WTC11 (cell line): Measurements from ENCODE around the gene SDCCAG8.

Experiments
- ELF4 ChIP-seq: sonication (generic); formaldehyde crosslinking; IDR thresholded peaks from 2 replicates; pipeline ENCODE4 v1.8.1; 2022; ENCODE audit warnings: low read depth, mild to moderate bottlenecking, moderate library complexity, missing genetic modification reagents
- TF ChIP-seq, protein P1 (sequence below): sonication (generic); formaldehyde crosslinking; IDR thresholded peaks from 2 replicates; pipeline ENCODE4 v1.8.1; 2023; ENCODE audit warnings: mild to moderate bottlenecking, moderate library complexity, missing genetic modification reagents
- TF ChIP-seq, protein P2 (sequence below): fragments of 200-600 bp; IDR thresholded peaks from 2 replicates; pipeline ENCODE4 v1.8.0; 2022; ENCODE audit warnings: antibody characterized with exemption

- TF ChIP-seq ELF4 (CRISPR knock-in tag): no peak
- TF ChIP-seq, protein P1, sequence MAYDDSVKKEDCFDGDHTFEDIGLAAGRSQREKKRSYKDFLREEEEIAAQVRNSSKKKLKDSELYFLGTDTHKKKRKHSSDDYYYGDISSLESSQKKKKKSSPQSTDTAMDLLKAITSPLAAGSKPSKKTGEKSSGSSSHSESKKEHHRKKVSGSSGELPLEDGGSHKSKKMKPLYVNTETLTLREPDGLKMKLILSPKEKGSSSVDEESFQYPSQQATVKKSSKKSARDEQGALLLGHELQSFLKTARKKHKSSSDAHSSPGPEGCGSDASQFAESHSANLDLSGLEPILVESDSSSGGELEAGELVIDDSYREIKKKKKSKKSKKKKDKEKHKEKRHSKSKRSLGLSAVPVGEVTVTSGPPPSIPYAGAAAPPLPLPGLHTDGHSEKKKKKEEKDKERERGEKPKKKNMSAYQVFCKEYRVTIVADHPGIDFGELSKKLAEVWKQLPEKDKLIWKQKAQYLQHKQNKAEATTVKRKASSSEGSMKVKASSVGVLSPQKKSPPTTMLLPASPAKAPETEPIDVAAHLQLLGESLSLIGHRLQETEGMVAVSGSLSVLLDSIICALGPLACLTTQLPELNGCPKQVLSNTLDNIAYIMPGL (CRISPR knock-in tag): no peak
- TF ChIP-seq, protein P2, sequence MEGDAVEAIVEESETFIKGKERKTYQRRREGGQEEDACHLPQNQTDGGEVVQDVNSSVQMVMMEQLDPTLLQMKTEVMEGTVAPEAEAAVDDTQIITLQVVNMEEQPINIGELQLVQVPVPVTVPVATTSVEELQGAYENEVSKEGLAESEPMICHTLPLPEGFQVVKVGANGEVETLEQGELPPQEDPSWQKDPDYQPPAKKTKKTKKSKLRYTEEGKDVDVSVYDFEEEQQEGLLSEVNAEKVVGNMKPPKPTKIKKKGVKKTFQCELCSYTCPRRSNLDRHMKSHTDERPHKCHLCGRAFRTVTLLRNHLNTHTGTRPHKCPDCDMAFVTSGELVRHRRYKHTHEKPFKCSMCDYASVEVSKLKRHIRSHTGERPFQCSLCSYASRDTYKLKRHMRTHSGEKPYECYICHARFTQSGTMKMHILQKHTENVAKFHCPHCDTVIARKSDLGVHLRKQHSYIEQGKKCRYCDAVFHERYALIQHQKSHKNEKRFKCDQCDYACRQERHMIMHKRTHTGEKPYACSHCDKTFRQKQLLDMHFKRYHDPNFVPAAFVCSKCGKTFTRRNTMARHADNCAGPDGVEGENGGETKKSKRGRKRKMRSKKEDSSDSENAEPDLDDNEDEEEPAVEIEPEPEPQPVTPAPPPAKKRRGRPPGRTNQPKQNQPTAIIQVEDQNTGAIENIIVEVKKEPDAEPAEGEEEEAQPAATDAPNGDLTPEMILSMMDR: no peak
These were observed 26.3 kb upstream of the SDCCAG8 start for GRCh38 chr1:243229526-243229925.
